Measurements from ENCODE around the gene KPNA1. TPM values are rescaled to one million over a fixed set of nuclear protein-coding genes. Genes with fewer than 3 reads are reported as not detected.

The KPNA1 gene
- total and polyA plus RNA-seq, 2 experiments from 2014 or later: 33.3 to 42.2 TPM

- DNase-seq (ENCODE audit: low read depth in 1 of 2, low spot score in 1 of 2): no peak
- no peak overlapping the region for H3K27ac ChIP-seq
- no peak for TF ChIP-seq CTCF (IDR thresholded peaks at IDR 0.05; ENCODE audit: low read depth, low read length)
Observed at GRCh38 chr3:122559906-122560305, 45.2 kb upstream of the KPNA1 start.

GRCh38 chr3:122558605-122559004 lies 43.9 kb upstream of the KPNA1 start:
- no peaks in the 10 kb centered on the region for H3K36me3 ChIP-seq
- no peak overlapping the region for H3K4me3 ChIP-seq
- no peaks in the 10 kb centered on the region for H3K9me3 ChIP-seq (ENCODE audit: low read depth)
- DNase-seq (ENCODE audit: low read depth in 1 of 2, low spot score in 1 of 2): no peak
- no peak overlapping the region for H3K27ac ChIP-seq
- TF ChIP-seq CTCF (IDR thresholded peaks at IDR 0.05; ENCODE audit: low read depth, low read length): no peak
- H3K27me3 ChIP-seq: no peaks in the 10 kb centered on the region
- H3K4me1 ChIP-seq (ENCODE audit: low read depth): no peaks in the 10 kb centered on the region

More at GRCh38 chr3:122559906-122560305, 45.2 kb upstream of the KPNA1 start:
- Histone ChIP-seq H3K4me3 (no peak overlapping the region), H3K9me3 (ENCODE audit: low read depth) (no peaks in the 10 kb centered on the region), H3K36me3 (no peaks in the 10 kb centered on the region), H3K27me3 (peaks cover 7% of the 10 kb centered on the region), H3K4me1 (ENCODE audit: low read depth) (no peaks in the 10 kb centered on the region)

GRCh38 chr3:122557356-122557755 lies 42.6 kb upstream of the KPNA1 start:
- Histone ChIP-seq H3K36me3 (no peaks in the 10 kb centered on the region), H3K27ac (no peak overlapping the region), H3K9me3 (ENCODE audit: low read depth) (no peaks in the 10 kb centered on the region), H3K27me3 (no peaks in the 10 kb centered on the region), H3K4me3 (no peak overlapping the region), H3K4me1 (ENCODE audit: low read depth) (no peaks in the 10 kb centered on the region)
- DNase-seq (ENCODE audit: low read depth in 1 of 2, low spot score in 1 of 2): no peak
- TF ChIP-seq CTCF (IDR thresholded peaks at IDR 0.05; ENCODE audit: low read depth, low read length): no peak

GRCh38 chr3:122555275-122556071 lies 40.7 kb upstream of the KPNA1 start:
- peak in 1 of 2 donors; percentile 49 for DNase-seq (ENCODE audit: low read depth in 1 of 2, low spot score in 1 of 2)
- Histone ChIP-seq H3K27me3 (no peaks in the 10 kb centered on the region), H3K9me3 (ENCODE audit: low read depth) (no peaks in the 10 kb centered on the region), H3K27ac (no peak overlapping the region), H3K4me1 (ENCODE audit: low read depth) (no peaks in the 10 kb centered on the region), H3K4me3 (no peak overlapping the region), H3K36me3 (no peaks in the 10 kb centered on the region)
- TF ChIP-seq CTCF (IDR thresholded peaks at IDR 0.05; ENCODE audit: low read depth, low read length): no peak

GRCh38 chr3:122553171-122553570 lies 38.4 kb upstream of the KPNA1 start:
- no peak for DNase-seq (ENCODE audit: low read depth in 1 of 2, low spot score in 1 of 2)
- TF ChIP-seq CTCF (IDR thresholded peaks at IDR 0.05; ENCODE audit: low read depth, low read length): no peak
- Histone ChIP-seq H3K27me3 (no peaks in the 10 kb centered on the region), H3K4me3 (no peak overlapping the region), H3K36me3 (no peaks in the 10 kb centered on the region), H3K27ac (no peak overlapping the region), H3K4me1 (ENCODE audit: low read depth) (no peaks in the 10 kb centered on the region), H3K9me3 (ENCODE audit: low read depth) (no peaks in the 10 kb centered on the region)

Measured in cardiac muscle cell (in vitro differentiated cells and primary cell).